H9 (cell line): ENCODE results near the gene GCLC. TPM values are rescaled to one million over a fixed set of nuclear protein-coding genes. Genes with fewer than 3 reads are reported as not detected.

Source experiments
- DNase-seq: peaks from one replicate; pipeline ENCODE4 v3.0.0-alpha.2; 2017
- H2AFZ ChIP-seq: one replicate; pipeline ENCODE4 v1.6.1; 2013; ENCODE audit warnings: mild to moderate bottlenecking, low read length, control low read depth, moderate library complexity
- H2AK5ac ChIP-seq: 2 replicates; pipeline ENCODE4 v1.6.1; 2013; ENCODE audit warnings: low read length, control low read depth, mixed read lengths; ENCODE audit not compliant: insufficient read length
- H2BK120ac ChIP-seq: one replicate; pipeline ENCODE4 v1.6.1; 2013; ENCODE audit warnings: low read depth, mild to moderate bottlenecking, low read length, control low read depth, inconsistent platforms; ENCODE audit not compliant: poor library complexity, severe bottlenecking
- H2BK12ac ChIP-seq: 2 replicates; pipeline ENCODE4 v1.6.1; 2013; ENCODE audit warnings: low read length, control low read depth, mixed read lengths, low read depth; ENCODE audit not compliant: insufficient read length
- H2BK15ac ChIP-seq: 2 replicates; pipeline ENCODE4 v1.6.1; 2013; ENCODE audit warnings: low read depth, low read length, control low read depth
- H2BK20ac ChIP-seq: one replicate; pipeline ENCODE4 v1.6.1; 2013; ENCODE audit warnings: low read depth, mild to moderate bottlenecking, low read length, control low read depth, inconsistent platforms; ENCODE audit not compliant: poor library complexity, severe bottlenecking
- H2BK5ac ChIP-seq: 2 replicates; pipeline ENCODE4 v1.6.1; 2013; ENCODE audit warnings: low read length, control low read depth, mixed read lengths; ENCODE audit not compliant: insufficient read length
- H3K14ac ChIP-seq: 2 replicates; pipeline ENCODE4 v1.6.1; 2013; ENCODE audit warnings: low read length, control low read depth; ENCODE audit not compliant: insufficient read depth
- H3K18ac ChIP-seq: 2 replicates; pipeline ENCODE4 v1.6.1; 2013; ENCODE audit warnings: low read depth, mild to moderate bottlenecking, mixed read lengths, low read length, control low read depth; ENCODE audit not compliant: insufficient read length
- H3K23ac ChIP-seq: 2 replicates; pipeline ENCODE4 v1.6.1; 2013; ENCODE audit warnings: low read length, control low read depth, mixed read lengths, low read depth; ENCODE audit not compliant: insufficient read length
- H3K23me2 ChIP-seq: 2 replicates; pipeline ENCODE4 v1.6.1; 2013; ENCODE audit warnings: low read depth, mild to moderate bottlenecking, mixed read lengths, low read length, control low read depth; ENCODE audit not compliant: insufficient read length, poor library complexity, severe bottlenecking
- H3K27ac ChIP-seq: 2 replicates; pipeline ENCODE4 v1.5.1; 2013; ENCODE audit warnings: low read length, control low read depth, mixed read lengths, low read depth; ENCODE audit not compliant: insufficient read length
- H3K27me3 ChIP-seq: 2 replicates; pipeline ENCODE4 v1.6.1; 2013; ENCODE audit warnings: low read length, control low read depth, inconsistent platforms; ENCODE audit not compliant: insufficient read depth
- H3K4ac ChIP-seq: 2 replicates; pipeline ENCODE4 v1.6.1; 2013; ENCODE audit warnings: low read depth, mild to moderate bottlenecking, control low read depth, inconsistent platforms, low read length, moderate library complexity
- H3K4me1 ChIP-seq: 2 replicates; pipeline ENCODE4 v1.6.1; 2013; ENCODE audit warnings: low read length, control low read depth, inconsistent platforms; ENCODE audit not compliant: insufficient read depth
- H3K4me2 ChIP-seq: 2 replicates; pipeline ENCODE4 v1.6.1; 2013; ENCODE audit warnings: low read length, control low read depth, mixed read lengths; ENCODE audit not compliant: insufficient read length, insufficient read depth
- H3K56ac ChIP-seq: 2 replicates; pipeline ENCODE4 v1.6.1; 2013; ENCODE audit warnings: low read depth, mild to moderate bottlenecking, mixed read lengths, low read length, control low read depth; ENCODE audit not compliant: insufficient read length
- H3K79me1 ChIP-seq: 2 replicates; pipeline ENCODE4 v1.6.1; 2013; ENCODE audit warnings: low read depth, mild to moderate bottlenecking, moderate library complexity, low read length, control low read depth, inconsistent platforms; ENCODE audit not compliant: insufficient read depth, poor library complexity, severe bottlenecking
- H3K79me2 ChIP-seq: 2 replicates; pipeline ENCODE4 v1.6.1; 2013; ENCODE audit warnings: low read length, control low read depth, inconsistent platforms; ENCODE audit not compliant: insufficient read depth
- H3K9ac ChIP-seq: 2 replicates; pipeline ENCODE4 v1.6.1; 2013; ENCODE audit warnings: low read length, control low read depth, mixed read lengths; ENCODE audit not compliant: insufficient read length; ENCODE audit errors: extremely low read depth
- H3K9me3 ChIP-seq: one replicate; pipeline ENCODE4 v1.6.1; 2013; ENCODE audit warnings: low read depth, low read length, inconsistent platforms; ENCODE audit not compliant: control insufficient read depth
- H3T11ph ChIP-seq: one replicate; pipeline ENCODE4 v1.6.1; 2013; ENCODE audit warnings: mild to moderate bottlenecking, low read length, control low read depth, inconsistent platforms
- H4K20me1 ChIP-seq: one replicate; pipeline ENCODE4 v1.6.1; 2013; ENCODE audit not compliant: control insufficient read depth, insufficient read length, insufficient read depth
- H4K5ac ChIP-seq: 2 replicates; pipeline ENCODE4 v1.6.1; 2013; ENCODE audit warnings: low read depth, mild to moderate bottlenecking, mixed read lengths, low read length, control low read depth; ENCODE audit not compliant: insufficient read length
- H4K8ac ChIP-seq: replicated peaks from 2 replicates; pipeline ENCODE4 v1.6.1; 2013; ENCODE audit warnings: low read length, control low read depth, mixed read lengths, low read depth; ENCODE audit not compliant: insufficient read length
- H4K91ac ChIP-seq: 2 replicates; pipeline ENCODE4 v1.6.1; 2013; ENCODE audit warnings: low read depth, mild to moderate bottlenecking, moderate library complexity, mixed read lengths, low read length, control low read depth; ENCODE audit not compliant: insufficient read length
- H3K27ac Mint-ChIP-seq, 3 experiments: 2 replicates in 2 of 3; 3 replicates in 1 of 3; pipeline ENCODE4 v1.8.0; 2020 to 2021; ENCODE audit warnings: mixed read lengths in 3 of 3, mild to moderate bottlenecking in 1 of 3, moderate library complexity in 1 of 3
- H3K27me3 Mint-ChIP-seq: 2 replicates; pipeline ENCODE4 v1.8.0; 2021; ENCODE audit warnings: low read depth, mild to moderate bottlenecking, moderate library complexity, mixed read lengths
- H3K36me3 Mint-ChIP-seq, 3 experiments: 2 replicates in 2 of 3; 3 replicates in 1 of 3; pipeline ENCODE4 v1.8.0; 2020 to 2021; ENCODE audit warnings: low read depth in 3 of 3, mixed read lengths in 3 of 3; ENCODE audit not compliant: insufficient read depth in 1 of 3
- H3K4me1 Mint-ChIP-seq, 2 experiments: 2 replicates each; pipeline ENCODE4 v1.8.0; 2020; ENCODE audit warnings: mixed read lengths in 2 of 2
- H3K4me3 Mint-ChIP-seq, 2 experiments: 2 replicates in 1 of 2; 3 replicates in 1 of 2; pipeline ENCODE4 v1.8.0; 2020 to 2021; ENCODE audit warnings: mild to moderate bottlenecking in 2 of 2, mixed read lengths in 2 of 2, moderate library complexity in 1 of 2
- H3K9me3 Mint-ChIP-seq, 2 experiments: 2 replicates in 1 of 2; 3 replicates in 1 of 2; pipeline ENCODE4 v1.8.0; 2020; ENCODE audit warnings: mild to moderate bottlenecking in 2 of 2, mixed read lengths in 2 of 2, moderate library complexity in 1 of 2
- CTCF ChIP-seq: fragments of 200-600 bp; sonication (generic); conservative IDR thresholded peaks from 3 replicates; pipeline ENCODE4 v1.8.0; 2021; ENCODE audit warnings: antibody characterized with exemption, mild to moderate bottlenecking
- WGBS: extraction: QIAGEN DNeasy Blood & Tissue Kit; methylation state at CpG from one replicate; pipeline ENCODE4 v1.1.7; 2013; ENCODE audit warnings: missing lambda C conversion rate, low lambda C conversion rate, mixed read lengths; ENCODE audit not compliant: insufficient read length; ENCODE audit errors: extremely low coverage; 5-methylcytosine and 5-hydroxymethylcytosine counted together
- total RNA-seq: library from RNA; stranded (reverse); gene quantifications from 2 replicates; pipeline ENCODE4 v1.2.1, GENCODE V29; 2021

The GCLC gene
- total RNA-seq, 1 experiment from 2014 or later = 55.5 TPM

GRCh38 chr6:53504512-53504911 lies 40.4 kb downstream of the GCLC start:
- no peaks in the 10 kb centered on the region for H3K79me1 ChIP-seq
- no peak overlapping the region for H2BK20ac ChIP-seq
- no peak overlapping the region for H3K27ac ChIP-seq
- H2AFZ ChIP-seq = no peak overlapping the region
- H2BK15ac ChIP-seq = no peak overlapping the region
- H3T11ph ChIP-seq = no peak overlapping the region
- H3K9ac ChIP-seq = no peak overlapping the region
- no peak overlapping the region for H3K14ac ChIP-seq
- no peak for DNase-seq
- Mint-ChIP-seq H3K4me3 (no peak overlapping the region), H3K27ac (no peak overlapping the region), H3K36me3 (peaks cover 25 to 75% (median 62%) of the 10 kb centered on the region in 3 experiments; a peak in 6 of 7 replicates), H3K9me3 (no peaks in the 10 kb centered on the region), H3K4me1 (no peaks in the 10 kb centered on the region), H3K27me3 (no peaks in the 10 kb centered on the region)
- no peak for TF ChIP-seq CTCF
- H3K4me1 ChIP-seq = no peaks in the 10 kb centered on the region
- H3K23ac ChIP-seq = no peak overlapping the region
- WGBS = no CpG with 5 or more reads among the region's 3 CpGs
- no peak overlapping the region for H3K18ac ChIP-seq
- no peak overlapping the region for H2AK5ac ChIP-seq
- no peak overlapping the region for H2BK5ac ChIP-seq
- H3K56ac ChIP-seq = no peak overlapping the region
- no peaks in the 10 kb centered on the region for H3K9me3 ChIP-seq
- H4K8ac ChIP-seq = no peak overlapping the region
- no peak overlapping the region for H3K4ac ChIP-seq
- no peak overlapping the region for H4K5ac ChIP-seq
- no peaks in the 10 kb centered on the region for H3K27me3 ChIP-seq
- no peak overlapping the region for H4K91ac ChIP-seq
- H3K4me2 ChIP-seq = no peak overlapping the region
- no peaks in the 10 kb centered on the region for H3K23me2 ChIP-seq
- H3K79me2 ChIP-seq = no peaks in the 10 kb centered on the region
- peaks cover 2% of the 10 kb centered on the region for H4K20me1 ChIP-seq
- H2BK12ac ChIP-seq = no peak overlapping the region
- H2BK120ac ChIP-seq = no peak overlapping the region
